ENCODE data around the gene DENND1A.

DNA sequence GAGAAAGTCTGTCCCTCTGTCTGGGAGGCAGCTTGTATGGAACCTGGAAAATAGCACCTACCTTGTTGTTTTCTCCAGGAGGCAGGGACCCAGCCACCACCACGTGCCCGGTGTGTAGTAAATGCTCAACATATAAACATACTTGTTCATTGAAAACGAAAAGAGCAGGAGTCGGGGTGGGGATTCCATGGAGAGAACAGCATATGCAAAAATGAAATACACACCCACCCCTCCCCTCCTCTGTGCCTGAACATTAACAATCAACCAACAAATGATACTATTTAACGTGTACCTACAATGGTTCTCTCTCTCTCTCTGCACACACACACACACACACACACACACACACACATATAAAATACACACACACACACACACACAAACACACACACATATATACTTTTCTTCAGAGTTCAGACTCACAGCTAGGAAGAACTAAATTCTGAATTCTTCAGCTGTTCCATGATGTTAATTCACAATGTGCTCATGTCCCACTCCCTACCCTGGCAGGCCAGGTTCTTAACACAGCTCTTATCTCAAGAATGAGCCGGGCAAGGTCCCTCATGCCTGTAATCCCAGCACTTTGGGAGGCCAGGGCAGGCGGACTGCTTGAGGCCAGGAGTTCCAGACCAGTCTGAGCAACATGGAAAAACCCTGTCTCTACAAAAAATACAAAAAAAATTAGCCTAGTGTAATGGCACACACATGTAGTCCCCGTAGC lies 16.3 kb upstream of the DENND1A start:
- TF ChIP-seq, protein P1, sequence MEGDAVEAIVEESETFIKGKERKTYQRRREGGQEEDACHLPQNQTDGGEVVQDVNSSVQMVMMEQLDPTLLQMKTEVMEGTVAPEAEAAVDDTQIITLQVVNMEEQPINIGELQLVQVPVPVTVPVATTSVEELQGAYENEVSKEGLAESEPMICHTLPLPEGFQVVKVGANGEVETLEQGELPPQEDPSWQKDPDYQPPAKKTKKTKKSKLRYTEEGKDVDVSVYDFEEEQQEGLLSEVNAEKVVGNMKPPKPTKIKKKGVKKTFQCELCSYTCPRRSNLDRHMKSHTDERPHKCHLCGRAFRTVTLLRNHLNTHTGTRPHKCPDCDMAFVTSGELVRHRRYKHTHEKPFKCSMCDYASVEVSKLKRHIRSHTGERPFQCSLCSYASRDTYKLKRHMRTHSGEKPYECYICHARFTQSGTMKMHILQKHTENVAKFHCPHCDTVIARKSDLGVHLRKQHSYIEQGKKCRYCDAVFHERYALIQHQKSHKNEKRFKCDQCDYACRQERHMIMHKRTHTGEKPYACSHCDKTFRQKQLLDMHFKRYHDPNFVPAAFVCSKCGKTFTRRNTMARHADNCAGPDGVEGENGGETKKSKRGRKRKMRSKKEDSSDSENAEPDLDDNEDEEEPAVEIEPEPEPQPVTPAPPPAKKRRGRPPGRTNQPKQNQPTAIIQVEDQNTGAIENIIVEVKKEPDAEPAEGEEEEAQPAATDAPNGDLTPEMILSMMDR (IDR thresholded peaks at IDR 0.05) = no peak
- no peak for TF ChIP-seq EZH2 (IDR thresholded peaks at IDR 0.05)
